GM12892 (cell line): ENCODE results near the gene TRIM25.

Experiments
- DNase-seq: peaks from one replicate; pipeline ENCODE4 v3.0.0; 2011; ENCODE audit not compliant: insufficient read length
- FAIRE-seq: peaks from 2 replicates; lab custom pipeline; 2011; peaks lifted over from hg19 to GRCh38; lab: Jason Lieb, UNC
- POLR2A ChIP-seq: IDR thresholded peaks from 2 replicates; pipeline ENCODE4 v1.6.1; 2011; ENCODE audit warnings: low read depth, low read length, control low read depth
- POLR2AphosphoS5 ChIP-seq: IDR thresholded peaks from 2 replicates; pipeline ENCODE4 v1.6.1; 2011; ENCODE audit warnings: low read depth, low read length, control low read depth
- TAF1 ChIP-seq: IDR thresholded peaks from 2 replicates; pipeline ENCODE4 v1.6.1; 2011; ENCODE audit warnings: low read depth, mild to moderate bottlenecking, control low read depth, low read length, borderline replicate concordance

Gene TRIM25

GRCh38 chr17:56937687-56938086 lies 23.8 kb upstream of the TRIM25 start:
- no peak for DNase-seq
- no peak for FAIRE-seq
- TF ChIP-seq POLR2AphosphoS5: no peak
- no peak for TF ChIP-seq TAF1
- TF ChIP-seq POLR2A: no peak

- TF ChIP-seq POLR2A (no peak), POLR2AphosphoS5 (no peak), TAF1 (no peak)
These were observed 23.0 kb upstream of the TRIM25 start for GRCh38 chr17:56936697-56937322.

GRCh38 chr17:56935461-56935860 lies 21.6 kb upstream of the TRIM25 start:
- DNase-seq (no peak), FAIRE-seq (no peak)
- no peak for TF ChIP-seq POLR2A
- no peak for TF ChIP-seq TAF1
- no peak for TF ChIP-seq POLR2AphosphoS5

More at GRCh38 chr17:56936697-56937322, 23.0 kb upstream of the TRIM25 start:
- FAIRE-seq (no peak), DNase-seq (no peak)

GRCh38 chr17:56934280-56934679 lies 20.4 kb upstream of the TRIM25 start:
- DNase-seq (no peak), FAIRE-seq (no peak)
- TF ChIP-seq TAF1 (no peak), POLR2A (no peak), POLR2AphosphoS5 (no peak)

- FAIRE-seq: no peak
- TF ChIP-seq TAF1: no peak
- no peak for TF ChIP-seq POLR2AphosphoS5
- TF ChIP-seq POLR2A: no peak
- no peak for DNase-seq
These were observed 20.0 kb upstream of the TRIM25 start for GRCh38 chr17:56933868-56934267.

GRCh38 chr17:56933151-56933745 lies 19.4 kb upstream of the TRIM25 start:
- DNase-seq (no peak), FAIRE-seq (no peak)
- TF ChIP-seq POLR2A: no peak
- TF ChIP-seq TAF1: no peak
- TF ChIP-seq POLR2AphosphoS5: no peak

GRCh38 chr17:56930739-56931337 lies 17.0 kb upstream of the TRIM25 start:
- FAIRE-seq: no peak

GRCh38 chr17:56929362-56929969 lies 15.6 kb upstream of the TRIM25 start:
- no peak for FAIRE-seq
- DNase-seq: no peak
- no peak for TF ChIP-seq POLR2A
- no peak for TF ChIP-seq POLR2AphosphoS5
- TF ChIP-seq TAF1: no peak

More at GRCh38 chr17:56930739-56931337, 17.0 kb upstream of the TRIM25 start:
- no peak for TF ChIP-seq POLR2A
- TF ChIP-seq POLR2AphosphoS5: no peak
- TF ChIP-seq TAF1: no peak
- DNase-seq: no peak

- TF ChIP-seq POLR2AphosphoS5: no peak
- no peak for TF ChIP-seq POLR2A
- TF ChIP-seq TAF1: no peak
- no peak for DNase-seq
- FAIRE-seq: no peak
These were observed 14.7 kb upstream of the TRIM25 start for GRCh38 chr17:56928586-56928985.

GRCh38 chr17:56926704-56927103 lies 12.9 kb upstream of the TRIM25 start:
- no peak for TF ChIP-seq POLR2A
- TF ChIP-seq POLR2AphosphoS5: no peak
- TF ChIP-seq TAF1: no peak
- DNase-seq: no peak
- no peak for FAIRE-seq

- FAIRE-seq (no peak), DNase-seq (no peak)
- no peak for TF ChIP-seq TAF1
- TF ChIP-seq POLR2AphosphoS5: no peak
- no peak for TF ChIP-seq POLR2A
These were observed 12.4 kb upstream of the TRIM25 start for GRCh38 chr17:56926270-56926669.
